Fibroblast of mammary gland (primary cell): ENCODE measurements around the gene PAIP2.

Source experiments
- DNase-seq: peaks from one replicate; pipeline ENCODE4 v3.0.0-alpha.2; 2010; ENCODE audit warnings: low read depth
- H3K4me3 ChIP-seq: 2 replicates; pipeline ENCODE4 v1.5.1; 2011; ENCODE audit warnings: low read depth, mild to moderate bottlenecking, low read length, moderate library complexity; ENCODE audit not compliant: control insufficient read depth
- TF ChIP-seq, protein P1 (sequence below): conservative IDR thresholded peaks from 2 replicates; pipeline ENCODE4 v1.5.1; 2011; ENCODE audit warnings: low read depth, low read length, inconsistent platforms; ENCODE audit not compliant: control insufficient read depth, insufficient read depth

Gene PAIP2

GRCh38 chr5:139417214-139417613, 75.6 kb downstream of the PAIP2 start:
- TF ChIP-seq, protein P1, sequence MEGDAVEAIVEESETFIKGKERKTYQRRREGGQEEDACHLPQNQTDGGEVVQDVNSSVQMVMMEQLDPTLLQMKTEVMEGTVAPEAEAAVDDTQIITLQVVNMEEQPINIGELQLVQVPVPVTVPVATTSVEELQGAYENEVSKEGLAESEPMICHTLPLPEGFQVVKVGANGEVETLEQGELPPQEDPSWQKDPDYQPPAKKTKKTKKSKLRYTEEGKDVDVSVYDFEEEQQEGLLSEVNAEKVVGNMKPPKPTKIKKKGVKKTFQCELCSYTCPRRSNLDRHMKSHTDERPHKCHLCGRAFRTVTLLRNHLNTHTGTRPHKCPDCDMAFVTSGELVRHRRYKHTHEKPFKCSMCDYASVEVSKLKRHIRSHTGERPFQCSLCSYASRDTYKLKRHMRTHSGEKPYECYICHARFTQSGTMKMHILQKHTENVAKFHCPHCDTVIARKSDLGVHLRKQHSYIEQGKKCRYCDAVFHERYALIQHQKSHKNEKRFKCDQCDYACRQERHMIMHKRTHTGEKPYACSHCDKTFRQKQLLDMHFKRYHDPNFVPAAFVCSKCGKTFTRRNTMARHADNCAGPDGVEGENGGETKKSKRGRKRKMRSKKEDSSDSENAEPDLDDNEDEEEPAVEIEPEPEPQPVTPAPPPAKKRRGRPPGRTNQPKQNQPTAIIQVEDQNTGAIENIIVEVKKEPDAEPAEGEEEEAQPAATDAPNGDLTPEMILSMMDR: no peak
- no peak overlapping the region for H3K4me3 ChIP-seq
- DNase-seq: no peak

GRCh38 chr5:139418793-139419192, 77.1 kb downstream of the PAIP2 start:
- TF ChIP-seq, protein P1: no peak

More at GRCh38 chr5:139418793-139419192, 77.1 kb downstream of the PAIP2 start:
- H3K4me3 ChIP-seq: no peak overlapping the region
- DNase-seq: no peak
